ENCODE measurements around the gene APMAP.
"Not testable (repeated sequence)": the region's sequence is repeated elsewhere in the genome, so short reads cannot be mapped to it uniquely, and the experiment has no call there.

The APMAP gene

GRCh38 chr20:24950128-24950835 lies 42.3 kb downstream of the APMAP start:
- DNase-seq = no peak

GRCh38 chr20:24949756-24950127 lies 42.8 kb downstream of the APMAP start:
- no peak for DNase-seq

GRCh38 chr20:24948939-24949679 lies 43.4 kb downstream of the APMAP start, which contains the start of gene CST7:
CST7 (plus strand) TSS chr20:24949269; CDS start chr20:24949506, 237 bp downstream.
- peak; percentile 19 to 62 for DNase-seq

- not testable (repeated sequence) for DNase-seq
Measured at GRCh38 chr20:24948396-24948938, 44.1 kb downstream of the APMAP start.

GRCh38 chr20:24946376-24946775 lies 46.2 kb downstream of the APMAP start:
- not testable (repeated sequence) for DNase-seq

GRCh38 chr20:24943731-24944130 lies 48.8 kb downstream of the APMAP start:
- DNase-seq = no peak

- no peak for DNase-seq
Measured at GRCh38 chr20:24943196-24943595, 49.4 kb downstream of the APMAP start.

- no peak for DNase-seq
Measured at GRCh38 chr20:24942679-24943078, 49.9 kb downstream of the APMAP start.

GRCh38 chr20:24939036-24939435 lies 53.5 kb downstream of the APMAP start:
- DNase-seq = no peak

GRCh38 chr20:24938498-24938897 lies 54.1 kb downstream of the APMAP start:
- no peak for DNase-seq

- DNase-seq = no peak
Measured at GRCh38 chr20:24937579-24937978, 55.0 kb downstream of the APMAP start.

- DNase-seq = no peak
Measured at GRCh38 chr20:24936526-24937407, 55.8 kb downstream of the APMAP start.

- DNase-seq = no peak
Measured at GRCh38 chr20:24935766-24936525, 56.6 kb downstream of the APMAP start.

GRCh38 chr20:24935140-24935539 lies 57.4 kb downstream of the APMAP start:
- DNase-seq = no peak

GRCh38 chr20:24934716-24935115 lies 57.8 kb downstream of the APMAP start:
- no peak for DNase-seq

- no peak for DNase-seq
Measured at GRCh38 chr20:24934101-24934661, 58.4 kb downstream of the APMAP start.

GRCh38 chr20:24933266-24933908 lies 59.2 kb downstream of the APMAP start:
- no peak for DNase-seq

GRCh38 chr20:24931893-24932292 lies 60.7 kb downstream of the APMAP start:
- DNase-seq = peak in 1 of 2 donors; percentile 17

GRCh38 chr20:24930724-24931688 lies 61.5 kb downstream of the APMAP start:
- DNase-seq = not testable (repeated sequence)

Measured in bone marrow (tissue), 2 donors.